HEK293 (cell line): ENCODE data around the gene WDR82.

Experiments
- CTCF ChIA-PET: fragments of 350-600 bp; formaldehyde crosslinking; extraction: SDS; loops from one replicate; lab custom pipeline; 2021; ENCODE audit warnings: antibody characterized with exemption; lab: Yijun Ruan, JAX
- POLR2A ChIA-PET: fragments of 300-600 bp; formaldehyde crosslinking; extraction: SDS; loops from one replicate; lab custom pipeline; 2020; ENCODE audit warnings: antibody characterized with exemption, inconsistent platforms; lab: Yijun Ruan, JAX
- H3K27ac ChIP-seq: fragments of 200-500 bp; sonication (Bioruptor generic); 2 replicates; pipeline ENCODE4 v1.5.1; 2014; ENCODE audit warnings: low read depth, low read length, control low read depth, inconsistent platforms; ENCODE audit errors: extremely low read depth
- H3K36me3 ChIP-seq, 2 experiments: fragments of 200-500 bp in 1 of 2; sonication (Bioruptor generic) in 1 of 2; 1 replicate in 1 of 2; 2 replicates in 1 of 2; pipeline ENCODE4 v1.5.1; 2014 to 2017; ENCODE audit warnings: inconsistent platforms in 2 of 2, low read length in 2 of 2; ENCODE audit not compliant: control insufficient read depth in 2 of 2, insufficient read depth in 1 of 2
- H3K4me1 ChIP-seq: fragments of 200-500 bp; sonication (Bioruptor generic); 2 replicates; pipeline ENCODE4 v1.5.1; 2014; ENCODE audit warnings: mild to moderate bottlenecking, low read length, inconsistent platforms; ENCODE audit not compliant: control insufficient read depth, insufficient read depth
- H3K4me3 ChIP-seq: 2 replicates; pipeline ENCODE4 v1.5.1; 2011; ENCODE audit warnings: low read depth, mild to moderate bottlenecking, control low read depth, low read length, moderate library complexity
- H3K9me3 ChIP-seq: fragments of 200-500 bp; sonication (Bioruptor generic); 2 replicates; pipeline ENCODE4 v1.5.1; 2014; ENCODE audit warnings: low read depth, low read length, inconsistent platforms; ENCODE audit not compliant: control insufficient read depth, insufficient read depth
- BCL11B ChIP-seq: fragments of 450-650 bp; formaldehyde crosslinking; IDR thresholded peaks from 2 replicates; pipeline ENCODE4 v1.5.1; 2016; ENCODE audit warnings: low read depth, missing biosample characterization, missing genetic modification characterization
- GLI4 ChIP-seq: fragments of 450-650 bp; formaldehyde crosslinking; IDR thresholded peaks from 2 replicates; pipeline ENCODE4 v1.5.1; 2016; ENCODE audit warnings: missing biosample characterization, missing genetic modification characterization
- GLIS1 ChIP-seq: fragments of 450-650 bp; formaldehyde crosslinking; IDR thresholded peaks from 2 replicates; pipeline ENCODE4 v1.5.1; 2016; ENCODE audit warnings: missing biosample characterization, missing genetic modification characterization
- MEIS1 ChIP-seq: sonication (generic); formaldehyde crosslinking; IDR thresholded peaks from 2 replicates; pipeline ENCODE4 v1.8.1; 2022; ENCODE audit warnings: missing genetic modification reagents, mild to moderate bottlenecking, borderline replicate concordance
- OSR2 ChIP-seq: fragments of 450-650 bp; formaldehyde crosslinking; IDR thresholded peaks from 2 replicates; pipeline ENCODE4 v1.5.1; 2016; ENCODE audit warnings: missing biosample characterization, missing genetic modification characterization
- OVOL3 ChIP-seq: fragments of 450-650 bp; formaldehyde crosslinking; IDR thresholded peaks from 2 replicates; pipeline ENCODE4 v1.5.1; 2016; ENCODE audit warnings: missing biosample characterization, missing genetic modification characterization
- PRDM10 ChIP-seq: fragments of 450-650 bp; formaldehyde crosslinking; IDR thresholded peaks from 2 replicates; pipeline ENCODE4 v1.5.1; 2016; ENCODE audit warnings: missing biosample characterization, missing genetic modification characterization
- REPIN1 ChIP-seq: fragments of 450-650 bp; formaldehyde crosslinking; IDR thresholded peaks from 2 replicates; pipeline ENCODE4 v1.5.1; 2017; ENCODE audit warnings: missing biosample characterization, missing genetic modification characterization, low read depth
- SCRT2 ChIP-seq: fragments of 450-650 bp; formaldehyde crosslinking; IDR thresholded peaks from 2 replicates; pipeline ENCODE4 v1.5.1; 2016; ENCODE audit warnings: missing biosample characterization, missing genetic modification characterization
- ZNF155 ChIP-seq: fragments of 450-650 bp; formaldehyde crosslinking; IDR thresholded peaks from 2 replicates; pipeline ENCODE4 v1.5.1; 2016; ENCODE audit warnings: missing biosample characterization, missing genetic modification characterization
- ZNF174 ChIP-seq: fragments of 450-650 bp; formaldehyde crosslinking; IDR thresholded peaks from 2 replicates; pipeline ENCODE4 v1.5.0; 2017; ENCODE audit warnings: missing biosample characterization, mild to moderate bottlenecking, missing genetic modification characterization
- ZNF513 ChIP-seq: fragments of 450-650 bp; IDR thresholded peaks from 2 replicates; pipeline ENCODE4 v1.5.1; 2018; ENCODE audit warnings: missing biosample characterization, missing genetic modification characterization
- ZNF518A ChIP-seq: fragments of 450-650 bp; formaldehyde crosslinking; conservative IDR thresholded peaks from 2 replicates; pipeline ENCODE4 v1.5.1; 2016; ENCODE audit warnings: low read depth, missing biosample characterization, missing genetic modification characterization
- ZNF560 ChIP-seq: fragments of 450-650 bp; formaldehyde crosslinking; IDR thresholded peaks from 2 replicates; pipeline ENCODE4 v1.5.1; 2017; ENCODE audit warnings: missing biosample characterization, missing genetic modification characterization, borderline replicate concordance
- ZNF600 ChIP-seq: fragments of 450-650 bp; formaldehyde crosslinking; IDR thresholded peaks from 2 replicates; pipeline ENCODE4 v1.5.1; 2016; ENCODE audit warnings: missing biosample characterization, missing genetic modification characterization
- ZNF626 ChIP-seq: fragments of 450-650 bp; sonication (Bioruptor Pico); formaldehyde crosslinking; IDR thresholded peaks from 2 replicates; pipeline ENCODE4 v1.5.1; 2018; ENCODE audit warnings: missing biosample characterization, missing genetic modification characterization, inconsistent platforms
- ZNF747 ChIP-seq: fragments of 450-650 bp; formaldehyde crosslinking; IDR thresholded peaks from 2 replicates; pipeline ENCODE4 v1.5.1; 2016; ENCODE audit warnings: missing biosample characterization, missing genetic modification characterization
- ZNF768 ChIP-seq: fragments of 450-650 bp; formaldehyde crosslinking; IDR thresholded peaks from 2 replicates; pipeline ENCODE4 v1.5.1; 2018; ENCODE audit warnings: missing biosample characterization, mild to moderate bottlenecking, missing genetic modification characterization
- ZNF785 ChIP-seq: fragments of 450-650 bp; formaldehyde crosslinking; IDR thresholded peaks from 2 replicates; pipeline ENCODE4 v1.5.1; 2016; ENCODE audit warnings: missing biosample characterization, missing genetic modification characterization
- ZSCAN16 ChIP-seq: fragments of 450-650 bp; formaldehyde crosslinking; IDR thresholded peaks from 2 replicates; pipeline ENCODE4 v1.5.1; 2016; ENCODE audit warnings: missing biosample characterization, missing genetic modification characterization
- ZSCAN30 ChIP-seq: fragments of 450-650 bp; IDR thresholded peaks from 2 replicates; pipeline ENCODE4 v1.5.1; 2018; ENCODE audit warnings: missing biosample characterization, mild to moderate bottlenecking, missing genetic modification characterization, moderate library complexity

The WDR82 gene

GRCh38 chr3:52248816-52249547 is 29.5 kb downstream of the WDR82 start:
- Histone ChIP-seq H3K9me3 (no peaks in the 10 kb centered on the region), H3K36me3 (peaks cover 5 to 57% of the 10 kb centered on the region in 2 experiments; a peak in 2 of 3 replicates), H3K4me1 (no peaks in the 10 kb centered on the region; the same call in 1 of the 2 replicates), H3K27ac (no peak overlapping the region), H3K4me3 (no peak overlapping the region)
- POLR2A ChIA-PET: interaction anchor here (0.5 to 2.4 kb wide), 3 partner anchors 9 to 16 kb away, joined by 3 to 6 read pairs (median 5); partner anchors contain the start of gene TWF2
- peak; percentile 27; the same call in 1 of the 2 replicates for TF ChIP-seq GLIS1 (tag by site-specific recombination)
- TF ChIP-seq ZNF155 (tag by site-specific recombination): no peak
- TF ChIP-seq PRDM10 (tag by site-specific recombination): peak; percentile 92
- 0 out of 2 replicates have a peak, but pooled peaks have one; percentile 17 for TF ChIP-seq ZNF600 (tag by site-specific recombination)
- CTCF ChIA-PET: interaction anchor here (2.2 kb wide), 1 partner anchor 18 kb away, joined by 8 read pairs; no protein-coding TSS in a partner anchor

GRCh38 chr3:52248165-52248541 is 30.3 kb downstream of the WDR82 start:
- Histone ChIP-seq H3K36me3 (peaks cover 5 to 49% of the 10 kb centered on the region in 2 experiments; a peak in 2 of 3 replicates), H3K27ac (no peak overlapping the region), H3K9me3 (no peaks in the 10 kb centered on the region), H3K4me1 (no peaks in the 10 kb centered on the region; the same call in 1 of the 2 replicates), H3K4me3 (no peak overlapping the region)
- ChIA-PET CTCF (interaction anchor here (0.6 to 2.2 kb wide), 4 partner anchors 11 to 137 kb away, joined by 3 to 8 read pairs (median 5); no protein-coding TSS in a partner anchor), POLR2A (interaction anchor here (2.4 kb wide), 1 partner anchor 8 kb away, joined by 6 read pairs; no protein-coding TSS in a partner anchor)
- TF ChIP-seq ZNF785 (tag by site-specific recombination): no peak
- TF ChIP-seq ZNF768 (tag by site-specific recombination): no peak
- TF ChIP-seq ZSCAN30 (tag by site-specific recombination): no peak
- TF ChIP-seq SCRT2 (tag by site-specific recombination): no peak
- no peak for TF ChIP-seq ZNF513 (tag by site-specific recombination)
- no peak for TF ChIP-seq ZNF560 (tag by site-specific recombination)
- no peak for TF ChIP-seq OSR2
- no peak for TF ChIP-seq ZNF518A
- no peak for TF ChIP-seq ZNF626 (tag by site-specific recombination)
- no peak for TF ChIP-seq ZNF600 (tag by site-specific recombination)
- TF ChIP-seq ZNF747 (tag by site-specific recombination): no peak
- no peak for TF ChIP-seq BCL11B (tag by site-specific recombination)
- no peak for TF ChIP-seq MEIS1 (CRISPR knock-in tag)
- no peak for TF ChIP-seq ZNF174 (tag by site-specific recombination)
- TF ChIP-seq OVOL3 (tag by site-specific recombination): no peak
- TF ChIP-seq REPIN1 (tag by site-specific recombination): no peak
- TF ChIP-seq ZSCAN16: no peak
- no peak for TF ChIP-seq GLI4 (tag by site-specific recombination)
